Suprapubic skin (tissue), 4 donors: ENCODE data around the gene FBXW2. TPM values are rescaled to one million over a fixed set of nuclear protein-coding genes. Genes with fewer than 3 reads are reported as not detected.

Experiments
- DNase-seq, 2 donors: peaks; one replicate each; pipeline ENCODE4 v3.0.0-alpha.2; 2019; ENCODE audit warnings: low spot score in 2 of 2
- H3K27ac ChIP-seq: fragments of 200-600 bp; sonication (generic); one replicate; pipeline ENCODE4 v1.5.1; 2019
- H3K27me3 ChIP-seq: fragments of 200-600 bp; sonication (generic); one replicate; pipeline ENCODE4 v1.5.1; 2019
- H3K36me3 ChIP-seq: fragments of 200-600 bp; sonication (generic); one replicate; pipeline ENCODE4 v1.5.1; 2019
- H3K4me1 ChIP-seq: fragments of 200-600 bp; sonication (generic); one replicate; pipeline ENCODE4 v1.5.1; 2019
- H3K4me3 ChIP-seq: fragments of 200-600 bp; sonication (generic); one replicate; pipeline ENCODE4 v1.5.1; 2019; ENCODE audit warnings: mild to moderate bottlenecking
- H3K9me3 ChIP-seq: fragments of 200-600 bp; sonication (generic); one replicate; pipeline ENCODE4 v1.5.1; 2019
- CTCF ChIP-seq, 2 donors: fragments of 200-600 bp in 1 of 2; fragments of 450-650 bp in 1 of 2; sonication (generic) in 1 of 2; IDR thresholded peaks; one replicate each; pipeline ENCODE4 v1.5.1; 2016 to 2019; ENCODE audit warnings: antibody characterized with exemption in 2 of 2, mild to moderate bottlenecking in 1 of 2, moderate library complexity in 1 of 2
- EP300 ChIP-seq: sonication (generic); formaldehyde crosslinking; IDR thresholded peaks from one replicate; pipeline ENCODE4 v1.6.1; 2017; ENCODE audit warnings: antibody characterized with exemption
- POLR2A ChIP-seq, 2 donors: fragments of 450-650 bp; IDR thresholded peaks; one replicate each; pipeline ENCODE4 v1.6.1; 2017; ENCODE audit warnings: antibody characterized with exemption in 2 of 2, mild to moderate bottlenecking in 2 of 2, moderate library complexity in 2 of 2
- POLR2AphosphoS5 ChIP-seq, 3 donors: sonication (generic); formaldehyde crosslinking; IDR thresholded peaks; one replicate each; pipeline ENCODE4 v1.6.1; 2017; ENCODE audit warnings: antibody characterized with exemption in 3 of 3
- WGBS: methylation state at CpG from one replicate; pipeline ENCODE4 v1.1.5; 2018; 5-methylcytosine and 5-hydroxymethylcytosine counted together
- total RNA-seq, 4 donors: library from RNA; depleted of rRNA; stranded (reverse); fragments of >200 nt; gene quantifications; one replicate each; pipeline ENCODE4 v1.1.0, GENCODE V29; 2016

The FBXW2 gene
- total RNA-seq, 4 donors from 2014 or later = 40.4 to 74.8 (median 52.3) TPM

- TF ChIP-seq POLR2A (IDR thresholded peaks at IDR 0.05) (no peak), POLR2AphosphoS5 (IDR thresholded peaks at IDR 0.05) (no peak), CTCF (IDR thresholded peaks at IDR 0.05) (no peak), EP300 (no peak)
- 52% methylated on average over 2 of the region's 2 CpGs for WGBS
Measured at GRCh38 chr9:120717176-120717575, 76.0 kb downstream of the FBXW2 start.

GRCh38 chr9:120716483-120716882 lies 76.7 kb downstream of the FBXW2 start:
- Histone ChIP-seq H3K9me3 (no peaks in the 10 kb centered on the region), H3K4me3 (no peak overlapping the region), H3K27ac (no peak overlapping the region), H3K4me1 (peaks cover 29% of the 10 kb centered on the region), H3K36me3 (no peaks in the 10 kb centered on the region), H3K27me3 (no peaks in the 10 kb centered on the region)
- WGBS = 79% methylated on average over 5 of the region's 5 CpGs
- TF ChIP-seq POLR2A (IDR thresholded peaks at IDR 0.05) (no peak), POLR2AphosphoS5 (IDR thresholded peaks at IDR 0.05) (no peak), EP300 (no peak), CTCF (IDR thresholded peaks at IDR 0.05) (no peak)
- DNase-seq = no peak

More at GRCh38 chr9:120717176-120717575, 76.0 kb downstream of the FBXW2 start:
- no peak overlapping the region for H3K4me3 ChIP-seq
- H3K27me3 ChIP-seq = no peaks in the 10 kb centered on the region
- no peak overlapping the region for H3K27ac ChIP-seq
- H3K9me3 ChIP-seq = no peaks in the 10 kb centered on the region
- peaks cover 22% of the 10 kb centered on the region for H3K4me1 ChIP-seq
- H3K36me3 ChIP-seq = no peaks in the 10 kb centered on the region
- no peak for DNase-seq

- no peaks in the 10 kb centered on the region for H3K27me3 ChIP-seq
- H3K36me3 ChIP-seq = no peaks in the 10 kb centered on the region
- WGBS = 16% methylated on average over 7 of the region's 14 CpGs
- H3K27ac ChIP-seq = peak overlapping the region; percentile 91
- H3K9me3 ChIP-seq = no peaks in the 10 kb centered on the region
- peaks cover 39% of the 10 kb centered on the region for H3K4me1 ChIP-seq
- H3K4me3 ChIP-seq = peak overlapping the region; percentile 84
- DNase-seq = peak; percentile 85 to 87
- TF ChIP-seq EP300 (no peak), CTCF (IDR thresholded peaks at IDR 0.05) (no peak), POLR2A (IDR thresholded peaks at IDR 0.05) (no peak), POLR2AphosphoS5 (IDR thresholded peaks at IDR 0.05) (no peak)
Measured at GRCh38 chr9:120715389-120715924, 77.8 kb downstream of the FBXW2 start.

GRCh38 chr9:120714846-120715388 lies 78.3 kb downstream of the FBXW2 start:
- peak overlapping the region; percentile 84 for H3K4me3 ChIP-seq
- peak overlapping the region; percentile 91 for H3K27ac ChIP-seq
- H3K27me3 ChIP-seq = no peaks in the 10 kb centered on the region
- H3K36me3 ChIP-seq = no peaks in the 10 kb centered on the region
- peak in 1 of 2 donors; percentile 76 for DNase-seq
- peaks cover 44% of the 10 kb centered on the region for H3K4me1 ChIP-seq
- 0% methylated on average over 1 of the region's 30 CpGs for WGBS
- no peaks in the 10 kb centered on the region for H3K9me3 ChIP-seq
- TF ChIP-seq CTCF (IDR thresholded peaks at IDR 0.05) (no peak), POLR2A (IDR thresholded peaks at IDR 0.05) (no peak), EP300 (no peak), POLR2AphosphoS5 (IDR thresholded peaks at IDR 0.05) (peak in 2 of 3 donors; percentile 4 to 7)

- Histone ChIP-seq H3K4me3 (peak within 1 kb of the TSS; percentile 84), H3K36me3 (no peaks in the 10 kb centered on the region), H3K9me3 (no peaks in the 10 kb centered on the region), H3K27me3 (no peaks in the 10 kb centered on the region), H3K27ac (peak within 1 kb of the TSS; percentile 91), H3K4me1 (peaks cover 50% of the 10 kb centered on the region)
- WGBS = under 1% methylated on average over 31 of the region's 102 CpGs
- DNase-seq = peak; percentile 99
- TF ChIP-seq EP300 = no peak
- peak in 1 of 2 donors; percentile 55 for TF ChIP-seq POLR2A (IDR thresholded peaks at IDR 0.05)
- peak in 2 of 3 donors; percentile 11 to 24 for TF ChIP-seq POLR2AphosphoS5 (IDR thresholded peaks at IDR 0.05)
- TF ChIP-seq CTCF (IDR thresholded peaks at IDR 0.05) = no peak
Measured at GRCh38 chr9:120714088-120714845, 78.9 kb downstream of the FBXW2 start, which contains the start of gene MEGF9. Gene MEGF9, minus strand, starts transcription at chr9:120714470. Its CDS starts 112 bp downstream, at chr9:120714358.
